Right lobe of liver (tissue), 6 donors: ENCODE results near the gene ZGRF1. TPM values are rescaled to one million over a fixed set of nuclear protein-coding genes. Genes with fewer than 3 reads are reported as not detected.

Source experiments
- ATAC-seq, 4 donors: fragments of 200-7000 bp; cut with Tn5 transposase; one replicate each; pipeline ENCODE4 v1.9.1; 2020; ENCODE audit warnings: mild to moderate bottlenecking in 4 of 4, moderate library complexity in 4 of 4
- DNase-seq, 3 donors: peaks; one replicate each; pipeline ENCODE4 v3.0.0-alpha.2; 2020
- H3K27ac ChIP-seq, 3 donors: fragments of 200-600 bp; one replicate each; pipeline ENCODE4 v1.8.0; 2022
- H3K27me3 ChIP-seq, 2 donors: fragments of 200-600 bp; one replicate each; pipeline ENCODE4 v1.8.0; 2022
- H3K36me3 ChIP-seq, 4 donors: fragments of 200-600 bp; sonication (generic) in 1 of 4; one replicate each; pipeline versions ENCODE4 v1.5.1 to v1.8.0; 2017 to 2022; ENCODE audit warnings: control low read depth in 1 of 4
- H3K4me1 ChIP-seq, 4 donors: fragments of 200-600 bp; sonication (generic) in 1 of 4; one replicate each; pipeline versions ENCODE4 v1.5.1 to v1.8.0; 2017 to 2022; ENCODE audit warnings: control low read depth in 1 of 4
- H3K4me3 ChIP-seq, 3 donors: fragments of 200-600 bp; one replicate each; pipeline ENCODE4 v1.8.0; 2022
- H3K9me3 ChIP-seq, 4 donors: fragments of 200-600 bp; sonication (generic) in 1 of 4; one replicate each; pipeline versions ENCODE4 v1.5.1 to v1.8.0; 2017 to 2022; ENCODE audit warnings: control low read depth in 1 of 4
- POLR2A ChIP-seq: fragments of 450-650 bp; IDR thresholded peaks from one replicate; pipeline ENCODE4 v1.6.1; 2017; ENCODE audit warnings: antibody characterized with exemption, mild to moderate bottlenecking
- WGBS: methylation state at CpG from one replicate; pipeline ENCODE4 v1.1.6; 2018; ENCODE audit warnings: low coverage, low lambda C conversion rate; ENCODE audit not compliant: insufficient coverage; ENCODE audit errors: missing lambda C conversion rate; 5-methylcytosine and 5-hydroxymethylcytosine counted together
- intact Hi-C, 2 donors: fragments of 100-400 bp; cut with DNase I; formaldehyde crosslinking; loops; one replicate each; pipeline versions ENCODE4 v1.11.2 to v1.14.1; 2022
- total RNA-seq, 6 experiments: library from RNA; depleted of rRNA in 2 of 6; stranded (reverse); fragments of >200 nt in 2 of 6; fragmentation: NEBNext Ultra II Directional in 3 of 6; extraction: Animal tissue kit (Norgen Biotek cat#: 25700) in 3 of 6; gene quantifications; one replicate each; pipeline versions ENCODE4 v1.1.0 to v1.2.4, GENCODE V29; 2016 to 2023
- TF ChIP-seq, protein P1 (sequence below), 4 donors: fragments of 200-600 bp in 3 of 4; fragments of 450-650 bp in 1 of 4; IDR thresholded peaks; one replicate each; pipeline versions ENCODE4 v1.5.1 to v1.8.0; 2016 to 2022; ENCODE audit warnings: antibody characterized with exemption in 4 of 4, mild to moderate bottlenecking in 2 of 4
- donor health status: DM: no; HTN: yes; CAD: no.
- donor health status: DM: no; HTN: no; CAD: no.
- donor health status: DM: no; HTN: no; CAD: no.
- donor health status: DM: no; HTN: yes; CAD: no.
- donor health status: DM: no; HTN: yes; CAD: no.

The ZGRF1 gene
- total RNA-seq, 6 experiments from 2014 or later, result 0.71 to 3.7 (median 2.0) TPM

DNA sequence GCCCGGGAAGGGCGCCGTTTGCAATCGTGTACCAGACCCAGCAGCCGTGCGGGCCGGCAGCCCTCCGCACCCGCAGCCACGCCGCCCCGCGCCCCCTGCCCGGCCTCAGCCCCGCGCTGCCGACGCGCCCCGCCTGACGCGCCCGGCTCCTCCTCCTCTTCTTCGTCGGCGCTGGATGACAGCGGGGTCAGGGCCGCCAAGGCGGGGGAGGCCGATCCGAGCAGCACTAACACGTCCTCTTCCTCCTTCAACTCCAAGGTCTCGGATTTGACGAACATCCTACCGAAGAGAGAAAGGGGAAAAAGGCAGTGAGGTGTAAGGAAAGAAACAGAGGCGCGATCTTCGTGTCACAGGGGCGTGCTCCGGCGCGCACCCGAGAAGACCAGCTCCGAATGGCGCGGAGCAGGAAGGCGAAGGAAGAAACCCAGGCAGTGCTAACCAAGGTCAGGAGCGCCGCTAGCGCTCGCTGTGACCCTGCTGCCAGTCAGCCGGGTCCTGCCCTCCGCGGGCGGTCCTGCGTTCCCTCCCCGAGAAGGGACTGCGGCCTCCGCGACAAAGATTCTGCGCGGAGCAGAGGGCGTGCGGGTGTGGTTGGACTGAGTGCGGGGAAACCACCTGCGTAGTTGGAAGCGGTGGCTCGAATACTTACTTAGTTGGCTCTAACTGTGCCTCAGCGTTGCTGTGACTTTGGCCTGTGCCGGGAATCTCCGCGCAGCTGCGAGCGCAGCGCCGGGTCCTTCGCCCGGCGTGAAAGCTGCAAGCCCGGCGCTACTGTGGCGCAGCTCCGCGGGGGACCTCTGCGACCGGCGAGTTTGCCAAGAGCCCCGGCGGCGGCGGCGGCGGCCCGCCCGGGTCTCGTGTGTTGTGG, 121.3 kb downstream of the ZGRF1 start:
- ATAC-seq, result peak; percentile 62 to 66 (median 62)
- H3K4me1 ChIP-seq, result peaks cover 0 to 32% (median 10%) of the 10 kb centered on the region in 4 donors

DNA sequence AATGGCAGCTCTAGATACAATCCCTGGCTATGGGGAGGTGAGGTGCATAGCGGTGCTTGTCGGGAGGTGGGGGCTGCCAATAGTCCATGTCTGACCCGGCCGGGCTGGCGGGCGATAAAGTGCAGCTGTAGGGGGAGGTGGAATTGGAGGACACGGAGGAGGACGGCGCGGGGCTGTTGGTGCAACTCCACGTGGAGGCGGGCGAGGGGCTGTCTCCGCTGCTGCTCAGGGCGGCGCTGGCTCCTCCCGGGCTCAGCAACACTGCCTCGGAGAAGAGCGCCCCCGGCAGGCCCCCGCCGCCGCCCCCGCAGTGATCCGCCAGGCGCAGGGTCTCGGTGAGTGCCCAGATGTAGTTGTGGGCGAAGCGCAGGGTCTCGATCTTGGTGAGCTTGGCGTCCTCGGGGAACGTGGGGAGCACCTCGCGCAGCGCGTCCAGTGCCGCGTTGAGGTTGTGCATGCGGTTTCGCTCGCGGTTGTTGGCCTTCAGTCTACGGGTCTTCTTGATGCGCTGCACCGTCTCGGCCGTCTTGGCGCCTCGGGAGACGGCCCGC, 122.0 kb downstream of the ZGRF1 start:
- no peaks in the 10 kb centered on the region for H3K9me3 ChIP-seq
- DNase-seq (no peak), ATAC-seq (no peak)
- WGBS, result 4% methylated on average over 3 of the region's 52 CpGs
- H3K4me3 ChIP-seq, result peak overlapping the region; percentile 30 to 43 (median 32)
- H3K27me3 ChIP-seq, result peaks cover 33 to 72% of the 10 kb centered on the region in 2 donors
- H3K27ac ChIP-seq, result no peak overlapping the region
- intact Hi-C loops, result no loop called here
- TF ChIP-seq POLR2A, result no peak
- TF ChIP-seq, protein P1, sequence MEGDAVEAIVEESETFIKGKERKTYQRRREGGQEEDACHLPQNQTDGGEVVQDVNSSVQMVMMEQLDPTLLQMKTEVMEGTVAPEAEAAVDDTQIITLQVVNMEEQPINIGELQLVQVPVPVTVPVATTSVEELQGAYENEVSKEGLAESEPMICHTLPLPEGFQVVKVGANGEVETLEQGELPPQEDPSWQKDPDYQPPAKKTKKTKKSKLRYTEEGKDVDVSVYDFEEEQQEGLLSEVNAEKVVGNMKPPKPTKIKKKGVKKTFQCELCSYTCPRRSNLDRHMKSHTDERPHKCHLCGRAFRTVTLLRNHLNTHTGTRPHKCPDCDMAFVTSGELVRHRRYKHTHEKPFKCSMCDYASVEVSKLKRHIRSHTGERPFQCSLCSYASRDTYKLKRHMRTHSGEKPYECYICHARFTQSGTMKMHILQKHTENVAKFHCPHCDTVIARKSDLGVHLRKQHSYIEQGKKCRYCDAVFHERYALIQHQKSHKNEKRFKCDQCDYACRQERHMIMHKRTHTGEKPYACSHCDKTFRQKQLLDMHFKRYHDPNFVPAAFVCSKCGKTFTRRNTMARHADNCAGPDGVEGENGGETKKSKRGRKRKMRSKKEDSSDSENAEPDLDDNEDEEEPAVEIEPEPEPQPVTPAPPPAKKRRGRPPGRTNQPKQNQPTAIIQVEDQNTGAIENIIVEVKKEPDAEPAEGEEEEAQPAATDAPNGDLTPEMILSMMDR (IDR thresholded peaks at IDR 0.05), result no peak
- H3K4me1 ChIP-seq, result peaks cover 0 to 35% (median 10%) of the 10 kb centered on the region in 4 donors
- no peaks in the 10 kb centered on the region for H3K36me3 ChIP-seq

More for the DNA sequence above, 121.3 kb downstream of the ZGRF1 start:
- intact Hi-C loops, result no loop called here
- no peak for DNase-seq
- no peak overlapping the region for H3K27ac ChIP-seq
- peak overlapping the region; percentile 30 to 43 (median 32) for H3K4me3 ChIP-seq
- peaks cover 33 to 71% of the 10 kb centered on the region in 2 donors for H3K27me3 ChIP-seq
- no peaks in the 10 kb centered on the region for H3K9me3 ChIP-seq
- no peaks in the 10 kb centered on the region for H3K36me3 ChIP-seq
- no peak for TF ChIP-seq POLR2A
- TF ChIP-seq, protein P1 (IDR thresholded peaks at IDR 0.05), result no peak
- 2% methylated on average over 26 of the region's 96 CpGs for whole genome bisulfite sequencing

DNA sequence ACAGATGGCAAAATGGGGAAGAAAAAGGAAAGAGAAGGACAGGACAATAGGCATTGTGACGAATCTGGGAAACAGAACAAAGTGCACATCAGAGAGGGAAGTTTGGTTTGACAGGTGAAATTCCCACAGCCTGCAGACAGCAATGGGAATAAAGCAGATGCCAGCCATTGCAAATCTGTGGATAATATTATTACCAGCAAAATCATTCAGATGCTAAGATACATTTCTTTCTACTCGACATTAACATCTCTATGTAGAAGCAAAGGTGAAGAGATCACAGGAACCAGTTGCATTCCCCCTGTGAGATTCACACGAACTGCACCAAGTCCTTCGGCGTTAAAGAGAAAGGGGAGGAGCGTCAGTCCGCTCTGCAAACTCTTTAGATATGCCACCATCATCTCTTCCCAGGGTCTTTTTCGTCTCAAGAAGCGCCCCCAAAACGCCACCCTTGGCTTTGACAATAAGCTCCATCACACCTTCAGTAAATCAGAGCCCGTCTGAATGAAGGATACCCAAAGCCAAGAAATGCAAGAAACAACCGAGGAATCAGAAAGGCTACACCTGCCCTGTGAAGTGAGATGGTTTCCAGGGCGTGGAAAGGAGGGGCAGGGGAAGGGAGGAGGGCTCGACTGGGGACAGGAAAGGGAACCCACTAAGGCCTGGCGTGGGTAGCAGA, 122.6 kb downstream of the ZGRF1 start:
- Histone ChIP-seq H3K36me3 (no peaks in the 10 kb centered on the region), H3K4me1 (peaks cover 0 to 35% (median 10%) of the 10 kb centered on the region in 4 donors), H3K27ac (no peak overlapping the region), H3K27me3 (peaks cover 27 to 67% of the 10 kb centered on the region in 2 donors), H3K4me3 (no peak overlapping the region), H3K9me3 (no peaks in the 10 kb centered on the region)
- intact Hi-C loops, result no loop called here
- WGBS, result 2% methylated on average over 15 of the region's 15 CpGs
- DNase-seq (no peak), ATAC-seq (no peak)
- TF ChIP-seq, protein P1 (IDR thresholded peaks at IDR 0.05), result no peak
- TF ChIP-seq POLR2A, result no peak

DNA sequence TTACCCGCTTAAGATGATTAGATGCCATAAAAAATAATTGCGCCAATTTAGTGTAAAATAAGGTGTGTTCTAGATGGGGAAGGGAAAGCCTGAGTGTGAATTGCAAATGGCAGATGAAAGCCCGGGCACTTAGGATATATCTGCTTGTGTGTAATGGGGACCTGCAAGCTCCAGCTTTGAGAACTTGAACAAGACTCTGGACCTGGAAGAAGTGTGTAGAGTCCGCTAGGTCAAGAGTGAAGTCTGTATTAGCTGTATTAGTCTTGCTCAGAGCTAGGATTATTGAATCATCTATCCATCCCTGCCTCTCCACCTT, 124.9 kb downstream of the ZGRF1 start:
- ATAC-seq (no peak), DNase-seq (no peak)
- TF ChIP-seq, protein P1 (IDR thresholded peaks at IDR 0.05), result no peak
- TF ChIP-seq POLR2A, result no peak
- Histone ChIP-seq H3K27me3 (peaks cover 9 to 68% of the 10 kb centered on the region in 2 donors), H3K27ac (no peak overlapping the region), H3K4me1 (peaks cover 0 to 35% (median 10%) of the 10 kb centered on the region in 4 donors), H3K36me3 (no peaks in the 10 kb centered on the region), H3K9me3 (no peaks in the 10 kb centered on the region), H3K4me3 (no peak overlapping the region)
- intact Hi-C loops, result no loop called here
- 46% methylated on average over 4 of the region's 4 CpGs for WGBS
